RPMI7951 (cell line): ENCODE measurements around the gene NKAPL. TPM values are rescaled to one million over a fixed set of nuclear protein-coding genes. Genes with fewer than 3 reads are reported as not detected.

ENCODE experiments used
- DNase-seq: peaks from one replicate; pipeline ENCODE4 v3.0.0-alpha.2; 2012; ENCODE audit warnings: low read depth
- total RNA-seq: library from RNA; depleted of rRNA; stranded (reverse); fragments of >200 nt; shearing (Covaris generic); gene quantifications from 2 replicates; pipeline ENCODE4 v1.2.3, GENCODE V29; 2014; rRNA removed

NKAPL gene
- not detected in 2 replicates for total RNA-seq

GRCh38 chr6:28258877-28259777, at the start of gene NKAPL:
TSS of gene NKAPL (plus strand) at chr6:28259297. CDS start at chr6:28259372, 75 bp downstream.
- DNase-seq = no peak

DNA sequence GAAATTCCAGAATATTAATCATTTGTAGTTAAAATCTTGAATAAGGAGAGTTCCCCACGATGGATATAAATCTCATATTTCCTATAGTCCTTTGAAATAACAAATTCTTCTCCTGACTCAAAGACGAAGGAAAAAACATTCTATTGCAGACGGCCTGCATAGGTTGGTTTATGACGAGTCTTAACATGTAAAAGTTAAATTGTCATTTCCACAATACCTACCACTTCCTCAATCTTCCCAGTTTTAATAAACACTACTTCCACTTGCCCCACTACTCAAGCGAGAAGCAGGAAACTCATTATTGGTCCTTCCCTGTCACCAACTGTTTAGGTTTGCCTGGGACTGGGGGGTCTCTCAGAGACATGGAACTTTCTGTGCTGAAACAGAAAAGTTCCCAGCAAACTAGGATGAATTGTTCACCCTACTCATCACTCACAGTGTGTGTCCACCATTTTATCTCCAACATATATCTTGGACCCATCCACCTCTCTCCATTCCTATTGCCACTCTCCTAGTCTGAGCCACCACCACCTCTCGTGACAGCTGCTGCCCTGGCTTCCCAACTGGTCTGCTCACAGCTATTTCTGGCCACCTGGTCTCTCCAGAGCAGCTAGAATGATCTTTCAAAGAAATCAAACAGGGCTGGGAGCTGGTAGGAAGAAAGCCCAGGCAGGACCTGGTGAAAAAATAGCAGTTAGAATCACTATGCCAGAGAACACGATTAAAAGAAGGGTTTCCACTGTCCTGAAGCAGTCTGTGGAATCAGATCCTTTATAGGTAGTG, 49.2 kb upstream of the NKAPL start:
- DNase-seq = no peak

DNA sequence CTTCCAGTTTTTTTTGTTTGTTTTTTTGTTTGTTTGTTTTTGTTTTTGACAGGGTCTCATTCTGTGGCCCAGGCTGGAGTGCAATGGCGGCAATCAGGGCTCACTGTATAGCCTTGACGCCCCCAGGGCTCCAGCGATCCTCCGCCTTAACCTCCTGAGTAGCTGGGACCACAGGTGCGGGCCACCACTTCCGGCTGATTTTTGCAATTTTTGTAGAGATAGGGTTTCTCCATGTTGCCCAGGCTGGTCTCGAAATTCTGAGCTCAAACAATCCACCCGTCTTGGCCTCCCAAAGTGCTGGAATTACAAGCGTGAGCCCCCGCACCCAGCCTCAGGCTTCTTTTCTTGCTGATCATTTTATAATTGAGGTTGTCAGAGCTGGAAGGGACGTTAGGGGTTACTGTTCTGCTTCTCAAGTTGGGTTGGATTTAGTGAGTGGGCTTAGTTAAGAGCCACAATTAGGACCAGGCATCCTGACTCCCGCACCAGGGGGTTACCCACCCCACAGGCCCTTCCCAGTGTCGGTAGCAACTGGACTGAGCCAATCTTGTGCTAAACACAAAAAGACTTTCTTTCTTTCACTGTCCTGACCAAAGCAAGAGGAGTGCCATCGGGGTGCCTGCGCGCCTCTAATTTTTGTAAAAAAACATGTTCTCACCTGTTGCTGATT, 47.1 kb upstream of the NKAPL start:
- peak; percentile 7 for DNase-seq

DNA sequence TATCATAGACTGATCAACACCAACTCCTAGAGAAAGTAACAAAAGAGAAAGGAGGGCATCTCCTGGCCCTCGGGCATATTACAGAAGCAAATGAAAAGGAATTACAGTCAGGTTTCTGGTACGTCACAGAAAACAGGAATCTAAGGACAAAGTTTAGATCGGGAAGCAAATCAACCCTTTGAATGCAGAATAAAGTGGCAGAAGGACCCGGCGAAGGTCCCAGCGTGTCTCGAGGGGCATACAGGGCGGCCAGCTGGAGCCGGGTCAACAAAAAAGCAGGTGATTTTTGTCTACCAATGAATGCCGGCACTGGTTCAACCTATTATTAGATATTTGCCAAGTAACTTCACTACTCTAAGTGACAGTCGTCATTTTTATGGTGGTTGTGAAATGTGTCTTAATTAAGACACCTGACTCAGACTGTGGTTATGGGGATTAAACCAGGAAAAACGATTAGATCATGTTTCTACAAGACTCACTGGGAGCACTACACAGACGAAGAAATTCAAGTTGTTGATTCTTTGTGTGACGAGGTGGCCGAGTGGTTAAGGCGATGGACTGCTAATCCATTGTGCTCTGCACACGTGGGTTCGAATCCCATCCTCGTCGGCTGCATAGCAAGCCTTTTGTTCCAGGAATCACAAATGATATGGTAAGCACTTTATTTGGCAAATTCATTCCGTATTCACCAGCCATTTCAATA, 46.4 kb upstream of the NKAPL start:
- peak; percentile 72 for DNase-seq

GRCh38 chr6:28213213-28213523, 45.9 kb upstream of the NKAPL start:
- DNase-seq = no peak

DNA sequence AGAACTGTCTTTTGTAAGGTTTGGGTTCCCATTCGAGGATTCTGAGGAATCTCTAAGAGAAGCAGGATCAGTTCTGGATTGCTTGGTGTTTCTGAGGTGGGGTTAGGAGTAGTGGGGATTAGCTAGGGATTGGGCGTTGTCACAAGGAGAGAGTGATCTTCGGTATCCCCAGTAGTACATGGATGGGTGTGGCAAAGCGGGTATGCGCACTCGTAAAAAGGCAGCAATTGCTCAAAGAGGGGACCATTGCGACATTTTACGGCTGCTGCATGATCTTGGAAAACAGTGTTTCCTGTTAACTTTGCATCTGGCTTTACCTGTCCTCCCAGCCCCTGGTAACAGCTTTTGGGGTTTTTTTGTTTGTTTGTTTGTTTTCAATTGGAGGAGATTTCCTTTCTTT, 43.7 kb upstream of the NKAPL start:
- DNase-seq = no peak

DNA sequence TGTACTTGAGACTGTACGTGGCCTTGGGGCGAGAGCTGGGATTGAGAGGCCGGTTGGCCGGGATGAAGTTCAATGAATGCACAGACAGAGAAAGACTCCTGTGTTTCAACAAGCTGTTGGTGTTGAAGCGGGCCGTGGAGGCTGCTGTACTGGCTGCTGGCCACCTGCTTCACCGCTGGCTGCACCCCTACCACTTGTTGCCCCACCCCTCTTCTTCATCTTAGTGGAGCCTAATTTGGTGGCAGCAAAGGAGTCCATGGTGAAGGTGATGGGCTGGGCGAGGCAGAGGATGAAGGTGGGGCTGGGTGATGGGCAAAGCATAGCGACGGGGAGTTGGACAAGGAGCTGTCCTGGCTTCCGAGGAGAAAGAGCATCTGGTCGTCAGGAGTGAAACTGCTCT, 41.2 kb upstream of the NKAPL start:
- DNase-seq = no peak

DNA sequence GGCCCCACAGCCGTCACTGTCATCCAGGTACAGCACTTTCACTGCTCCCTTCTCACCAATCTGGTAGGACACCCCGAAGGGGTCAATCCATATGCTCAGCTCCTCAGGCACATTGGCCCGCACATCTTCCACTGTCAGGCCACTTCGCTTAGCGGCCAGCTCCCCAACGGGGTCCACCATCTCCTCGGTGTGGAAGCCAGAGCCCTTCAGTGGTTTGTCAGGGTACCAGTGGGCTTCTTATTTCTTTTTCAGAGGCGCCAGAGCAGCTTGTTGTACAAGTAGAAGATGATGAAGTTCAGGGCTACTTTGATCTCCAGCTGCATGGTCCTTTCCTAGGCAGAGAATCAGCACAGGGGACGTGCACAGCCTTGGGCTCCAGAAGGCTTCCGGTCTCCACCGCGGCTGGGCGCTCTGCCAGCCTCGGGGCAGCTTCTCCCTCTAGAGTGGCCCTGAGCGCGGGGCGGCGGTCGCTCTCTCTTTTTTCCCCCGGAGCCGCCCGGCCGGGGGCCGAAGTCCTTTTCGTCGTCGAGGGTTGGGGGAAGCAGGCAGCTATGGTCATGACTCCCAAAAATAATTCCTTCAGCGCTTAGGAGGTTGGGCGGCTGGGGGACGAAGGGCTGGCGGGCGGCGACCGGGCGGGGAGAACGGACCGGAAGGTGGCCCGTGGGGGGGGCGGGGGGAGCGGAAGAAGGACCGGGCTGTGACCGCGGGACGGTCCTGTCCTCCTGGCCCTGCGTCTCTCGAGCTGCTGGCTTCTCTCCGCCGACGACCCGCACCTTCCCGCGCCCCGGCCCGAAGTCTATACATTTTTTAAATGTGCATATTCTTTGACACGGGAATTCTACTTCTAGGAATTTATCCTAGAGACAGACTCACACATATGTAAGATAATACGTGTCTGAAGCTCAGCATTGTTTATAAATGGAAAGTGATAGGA, 40.5 kb upstream of the NKAPL start:
- DNase-seq = peak; percentile 86

GRCh38 chr6:28220257-28221133, 38.6 kb upstream of the NKAPL start:
- peak; percentile 29 for DNase-seq

GRCh38 chr6:28224131-28225055, 34.7 kb upstream of the NKAPL start:
- no peak for DNase-seq

GRCh38 chr6:28225056-28225834, 33.9 kb upstream of the NKAPL start, which contains the start of gene ZSCAN9:
TSS of gene ZSCAN9 (plus strand) at chr6:28225275. CDS start at chr6:28227085, 1,810 bp downstream.
- peak; percentile 91 for DNase-seq

DNA sequence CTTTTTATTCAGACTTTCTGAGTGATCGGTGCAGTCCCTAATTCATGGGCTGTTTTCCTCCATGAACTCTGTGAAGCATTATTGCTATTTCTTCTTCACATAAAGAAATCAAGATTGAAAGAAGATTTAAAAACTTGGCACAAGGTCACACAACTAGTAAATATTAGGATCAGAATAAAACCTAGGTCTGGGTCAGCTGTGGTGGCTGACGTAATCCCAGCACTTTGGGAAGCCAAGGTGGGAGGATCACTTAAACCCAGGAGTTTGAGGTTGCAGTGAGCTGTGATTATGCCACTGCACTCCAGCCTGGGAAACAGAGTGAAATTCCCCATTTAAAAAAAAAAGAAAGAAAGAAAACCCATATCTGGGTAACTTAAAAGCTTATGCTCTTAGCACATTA, 32.6 kb upstream of the NKAPL start:
- no peak for DNase-seq

DNA sequence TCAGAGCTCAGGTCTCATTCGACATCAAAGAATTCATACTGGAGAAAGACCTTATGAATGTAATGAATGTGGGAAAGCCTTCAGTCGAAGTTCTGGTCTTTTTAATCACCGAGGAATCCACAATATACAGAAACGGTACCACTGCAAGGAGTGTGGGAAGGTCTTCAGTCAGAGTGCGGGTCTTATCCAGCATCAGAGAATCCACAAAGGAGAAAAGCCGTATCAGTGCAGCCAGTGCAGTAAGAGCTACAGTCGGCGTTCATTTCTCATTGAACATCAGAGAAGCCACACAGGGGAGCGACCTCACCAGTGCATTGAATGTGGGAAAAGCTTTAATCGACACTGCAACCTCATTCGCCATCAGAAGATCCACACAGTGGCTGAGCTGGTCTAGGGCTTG, 26.3 kb upstream of the NKAPL start:
- DNase-seq = no peak

GRCh38 chr6:28235912-28236452, 23.1 kb upstream of the NKAPL start:
- no peak for DNase-seq

DNA sequence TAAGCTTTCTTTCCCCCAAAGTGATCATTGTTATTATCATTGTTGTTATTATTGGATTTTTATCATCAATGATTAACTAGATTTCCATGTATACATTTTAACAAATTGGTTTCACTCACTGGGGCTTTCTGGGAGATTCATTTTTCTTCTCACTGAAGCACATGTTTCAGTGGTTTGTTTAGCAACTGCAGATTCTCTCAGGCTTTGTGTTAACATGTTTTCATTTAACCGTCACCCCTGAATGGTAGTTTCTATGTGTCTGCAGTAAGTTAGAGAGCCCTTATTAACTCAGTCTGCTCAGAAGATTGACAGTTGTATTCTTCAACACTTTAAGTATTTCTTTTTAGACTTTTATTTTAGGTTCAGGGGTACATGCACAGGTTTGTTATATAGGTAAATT, 19.5 kb upstream of the NKAPL start:
- no peak for DNase-seq

- DNase-seq = no peak
These were observed 18.6 kb upstream of the NKAPL start for GRCh38 chr6:28240471-28240870.

- DNase-seq = no peak
These were observed 15.2 kb upstream of the NKAPL start for GRCh38 chr6:28243946-28244345.
